NCI-H446 treated with DMSO at 0.1 percent for 48 hours (cell line): ENCODE data around the gene MDFI.
"Not testable (repeated sequence)": the region's sequence is repeated elsewhere in the genome, so short reads cannot be mapped to it uniquely, and the experiment has no call there.

ENCODE experiments used
- DNase-seq: peaks from one replicate; lab custom pipeline; 2025; lab: John Stamatoyannopoulos, UW

Gene MDFI

DNA sequence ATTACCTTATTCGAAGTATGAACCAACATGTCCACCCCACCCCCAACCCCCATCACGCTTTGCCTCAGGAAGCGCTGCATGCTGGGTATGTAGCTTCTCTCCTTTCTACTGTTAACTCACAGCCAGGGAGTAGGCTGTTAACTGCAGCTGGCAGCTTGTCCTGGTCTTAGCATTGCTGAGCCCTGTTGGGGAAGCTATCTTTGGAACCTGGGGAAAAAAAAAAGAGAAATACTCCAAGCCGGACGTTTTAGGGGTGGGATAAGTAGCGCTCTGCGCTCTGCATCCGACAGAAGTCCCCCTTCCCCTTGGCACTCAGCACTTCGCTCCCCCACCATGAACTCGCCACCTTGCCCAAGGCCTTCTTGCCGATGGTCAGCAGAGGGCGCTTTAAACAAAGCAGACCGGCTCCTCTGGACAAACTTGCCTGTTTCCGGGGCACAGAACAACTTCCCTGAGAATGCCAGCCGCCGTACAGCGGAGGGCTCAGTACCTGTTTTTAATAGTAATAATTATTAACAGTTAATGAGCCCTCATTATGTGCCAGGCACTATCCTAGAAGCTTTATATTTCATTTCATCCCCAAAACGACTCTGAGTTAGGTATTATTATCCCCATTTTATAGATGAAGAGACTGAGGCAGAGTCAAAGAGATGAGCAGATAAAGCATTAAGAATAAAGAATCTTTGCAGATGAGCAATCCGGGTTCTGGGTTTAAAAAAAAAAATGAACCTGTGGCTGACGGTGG is 35.2 kb upstream of the MDFI start:
- peak; percentile 46 for DNase-seq

DNA sequence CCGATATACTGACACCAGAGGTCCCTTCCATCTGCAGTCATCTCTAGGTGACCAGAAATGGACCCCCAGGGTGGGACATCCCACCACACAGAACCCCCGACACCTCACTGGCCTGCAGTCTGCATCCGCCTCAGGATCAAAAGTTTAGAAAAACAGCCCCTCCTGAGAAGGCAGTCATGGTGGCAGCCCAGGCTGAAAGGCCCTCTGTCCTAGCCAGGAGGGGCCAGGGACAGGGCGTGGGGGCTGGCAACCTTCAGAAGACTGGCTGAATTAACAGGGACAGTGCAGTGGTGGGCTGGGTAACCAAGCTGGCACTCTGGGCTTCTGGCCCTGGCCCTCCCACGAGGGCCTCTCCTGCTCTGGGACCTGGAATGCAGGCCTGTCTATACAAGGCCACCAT is 34.3 kb upstream of the MDFI start:
- no peak for DNase-seq

DNA sequence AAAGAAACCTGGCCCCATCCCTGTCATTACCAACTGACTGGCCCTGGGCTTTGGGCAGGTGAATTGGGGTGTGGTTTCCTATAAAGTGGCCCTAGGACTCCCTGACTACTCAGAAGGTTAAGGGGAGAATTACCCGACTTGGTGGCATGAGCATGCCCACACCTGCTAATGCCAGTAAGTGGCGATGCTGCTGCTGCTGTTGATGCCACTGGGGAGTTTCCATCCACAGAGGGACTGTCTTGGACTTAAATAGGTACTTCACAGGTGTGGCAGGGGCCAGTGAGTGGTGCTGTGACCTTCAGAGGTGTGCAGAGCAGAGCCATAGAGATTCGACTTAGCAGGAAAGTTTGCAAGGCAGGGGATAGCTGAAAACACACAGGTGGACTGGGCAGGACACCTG is 32.6 kb upstream of the MDFI start:
- no peak for DNase-seq

DNA sequence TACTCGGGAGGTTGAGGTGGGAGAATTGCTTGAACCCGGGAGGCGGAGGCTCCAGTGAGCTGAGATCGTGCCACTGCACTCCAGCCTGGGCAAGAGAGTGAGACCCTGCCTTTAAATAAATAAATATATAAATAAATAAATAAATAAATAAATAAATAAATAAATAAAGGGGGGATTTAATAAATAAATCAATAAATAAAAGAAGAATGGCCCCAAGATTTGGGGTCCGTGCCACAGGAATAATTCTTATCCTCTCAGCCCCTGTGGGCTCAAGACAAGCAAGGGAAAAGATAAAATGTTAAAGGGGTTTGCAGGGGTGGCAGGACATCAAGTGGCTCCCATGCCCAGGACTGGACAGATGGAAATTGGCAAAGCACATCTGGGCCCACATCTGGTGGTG is 31.2 kb upstream of the MDFI start:
- no peak for DNase-seq

DNA sequence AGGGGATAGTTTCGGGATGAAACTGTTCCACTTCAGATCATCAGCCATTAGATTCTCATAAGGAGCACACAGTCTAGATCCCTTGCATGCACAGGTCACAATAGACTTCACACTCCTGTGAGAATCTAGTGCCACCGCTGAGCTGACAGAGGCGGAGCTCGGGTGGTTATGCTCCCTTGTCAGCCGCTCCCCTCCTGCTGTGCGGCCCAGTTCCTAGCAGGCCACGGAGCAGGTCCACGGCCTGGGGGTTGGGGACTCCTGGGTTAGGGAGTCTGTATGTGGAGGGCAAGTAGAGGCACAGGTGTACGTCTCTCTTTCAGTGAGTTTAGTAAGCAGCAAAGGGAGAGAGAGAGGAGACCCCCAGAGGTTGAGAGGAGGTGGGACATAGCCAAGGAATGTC is 30.5 kb upstream of the MDFI start:
- no peak for DNase-seq

DNA sequence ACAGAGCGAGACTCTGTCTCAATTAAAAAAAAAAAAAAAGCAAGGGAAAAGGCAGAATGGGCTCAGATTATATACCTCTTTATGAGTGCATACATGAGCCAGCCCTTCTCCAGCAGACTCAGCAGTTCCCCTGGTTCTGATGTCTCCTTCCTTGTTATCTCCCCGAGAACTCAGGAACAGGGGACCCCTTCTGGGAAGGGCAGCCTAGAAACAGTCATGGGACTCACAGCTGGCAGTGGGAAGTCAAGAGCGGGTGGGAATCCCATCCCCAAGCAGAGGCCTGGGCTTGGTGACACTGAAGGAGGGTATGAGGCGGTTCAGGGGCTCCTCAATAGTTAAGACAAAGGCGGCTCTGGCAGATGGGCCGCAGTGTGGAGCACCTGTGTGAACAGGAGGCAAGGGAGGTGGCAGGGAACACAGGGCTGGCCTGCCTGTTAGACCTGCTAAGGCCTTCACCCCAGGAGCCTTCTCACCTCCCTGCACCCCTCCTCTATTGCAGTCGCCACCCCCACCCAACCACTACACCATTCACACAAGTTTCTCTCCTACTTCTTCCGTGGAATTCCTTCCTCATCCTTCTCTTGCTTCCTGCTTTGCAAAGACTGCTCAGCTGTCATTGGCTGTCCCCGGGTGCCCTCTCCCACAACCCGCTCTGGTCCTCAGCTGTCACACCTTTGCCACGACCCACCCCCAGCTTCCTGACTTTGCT is 29.7 kb upstream of the MDFI start:
- no peak for DNase-seq

DNA sequence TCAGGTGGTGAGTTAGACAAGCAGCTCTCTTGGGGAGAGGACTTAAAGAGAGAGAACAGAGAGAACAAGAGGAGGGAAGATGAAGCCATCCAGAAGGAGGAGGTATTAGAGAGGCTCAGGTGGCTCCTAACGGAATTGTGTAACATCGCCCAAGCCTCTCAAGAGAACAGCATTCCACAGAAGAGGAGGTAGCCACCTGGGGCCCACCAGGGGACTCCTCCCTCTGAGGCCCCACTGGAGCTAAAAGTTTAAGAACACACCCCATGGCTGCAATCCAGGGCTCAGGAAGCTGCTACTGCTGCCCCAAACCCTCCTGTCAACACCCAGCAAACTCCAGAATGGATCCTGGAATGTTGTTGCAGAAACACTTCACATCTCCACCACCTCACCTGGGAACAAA is 23.6 kb upstream of the MDFI start:
- no peak for DNase-seq

DNA sequence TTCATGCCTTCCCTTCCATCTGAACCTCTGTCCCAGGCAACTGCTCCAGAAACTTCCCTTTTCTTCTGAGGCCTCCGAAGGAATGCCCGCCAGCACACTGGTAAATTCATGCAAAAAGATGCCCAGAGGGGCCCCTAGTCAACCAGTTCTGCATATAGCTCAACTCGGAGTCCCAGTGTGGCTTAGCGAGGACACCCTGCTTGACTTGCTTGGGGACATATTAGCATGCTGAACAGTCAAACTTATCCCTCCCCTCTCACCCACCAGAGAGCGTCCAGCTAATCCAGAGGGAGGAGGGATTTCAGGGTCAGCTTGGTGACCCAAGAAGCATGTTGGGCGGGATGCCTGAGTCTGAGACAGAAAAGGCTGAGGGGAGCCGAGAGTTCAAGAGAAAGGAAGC is 23.0 kb upstream of the MDFI start:
- no peak for DNase-seq

DNA sequence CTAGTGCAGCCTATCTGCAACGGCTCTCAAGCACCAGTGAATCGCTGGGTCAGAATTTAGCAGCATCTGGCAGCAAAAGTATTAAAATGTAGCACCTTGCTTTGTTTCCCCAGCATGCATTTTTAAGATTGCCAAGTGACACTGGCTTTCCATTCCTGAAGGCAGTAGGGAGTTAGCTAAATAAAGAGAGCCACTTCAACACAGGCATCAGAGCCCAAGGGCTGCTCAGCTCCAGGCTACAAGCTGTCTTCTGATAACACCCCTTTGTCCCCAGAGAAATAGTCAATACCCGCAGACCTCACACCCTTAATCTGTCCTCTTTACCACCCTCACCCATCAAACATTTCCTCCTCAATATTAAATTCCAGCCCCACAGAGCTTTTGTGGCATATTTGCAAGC is 19.7 kb upstream of the MDFI start:
- DNase-seq: no peak

DNA sequence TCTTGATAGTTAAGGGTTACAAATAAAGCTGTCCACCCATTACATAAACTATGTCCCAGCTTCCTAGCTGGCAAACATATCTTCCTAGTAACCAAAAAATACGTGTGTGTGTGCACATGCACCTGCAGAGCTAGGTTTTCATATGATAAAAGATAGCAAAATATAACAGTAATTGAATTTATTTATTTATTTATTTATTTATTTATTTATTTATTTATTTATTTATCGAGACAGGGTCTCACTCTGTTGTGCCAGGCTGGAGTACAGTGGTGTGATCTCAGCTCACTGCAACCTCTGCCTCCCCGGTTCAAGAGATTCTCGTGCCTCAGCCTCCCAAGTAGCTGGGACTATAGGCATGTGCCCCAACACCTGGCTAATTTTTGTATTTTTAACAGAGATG is 19.1 kb upstream of the MDFI start:
- DNase-seq: not testable (repeated sequence)

DNA sequence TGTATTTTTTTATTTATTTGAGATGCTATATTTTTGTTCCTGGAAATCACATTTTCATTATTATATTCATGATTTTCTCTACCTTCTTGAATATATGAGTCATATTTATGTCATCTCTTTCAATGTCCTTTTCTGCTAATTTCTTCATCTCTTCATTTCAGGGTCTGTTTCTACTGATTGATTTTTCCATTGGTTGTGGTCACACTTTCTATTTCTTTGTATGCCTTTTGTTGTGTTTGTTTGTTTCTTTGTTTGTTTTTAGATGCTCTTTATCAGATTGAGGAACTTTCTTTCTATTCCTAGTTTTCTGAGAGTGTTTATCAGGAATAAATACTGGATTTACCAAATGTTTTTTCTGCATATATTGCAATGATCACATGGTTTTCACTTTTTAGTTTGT is 16.9 kb upstream of the MDFI start:
- DNase-seq: no peak

DNA sequence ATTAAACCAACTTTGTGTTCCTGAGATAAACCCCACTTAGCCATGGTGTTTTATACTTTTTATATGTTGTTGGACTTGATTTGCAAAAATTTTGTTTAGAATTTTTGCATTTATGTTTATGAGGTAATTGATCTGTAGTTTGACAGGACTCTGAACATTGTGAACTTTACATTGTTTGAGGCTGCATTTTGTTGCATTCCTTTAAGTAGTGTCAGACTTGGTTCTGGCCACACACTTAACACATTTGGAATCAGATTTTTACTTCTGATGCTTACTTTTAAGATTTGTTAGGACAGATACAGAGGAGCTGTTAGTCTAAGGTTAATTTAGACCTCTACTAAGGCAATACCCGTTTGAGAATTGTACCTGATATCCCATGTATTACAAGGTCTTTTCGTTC is 16.5 kb upstream of the MDFI start:
- DNase-seq: no peak

DNA sequence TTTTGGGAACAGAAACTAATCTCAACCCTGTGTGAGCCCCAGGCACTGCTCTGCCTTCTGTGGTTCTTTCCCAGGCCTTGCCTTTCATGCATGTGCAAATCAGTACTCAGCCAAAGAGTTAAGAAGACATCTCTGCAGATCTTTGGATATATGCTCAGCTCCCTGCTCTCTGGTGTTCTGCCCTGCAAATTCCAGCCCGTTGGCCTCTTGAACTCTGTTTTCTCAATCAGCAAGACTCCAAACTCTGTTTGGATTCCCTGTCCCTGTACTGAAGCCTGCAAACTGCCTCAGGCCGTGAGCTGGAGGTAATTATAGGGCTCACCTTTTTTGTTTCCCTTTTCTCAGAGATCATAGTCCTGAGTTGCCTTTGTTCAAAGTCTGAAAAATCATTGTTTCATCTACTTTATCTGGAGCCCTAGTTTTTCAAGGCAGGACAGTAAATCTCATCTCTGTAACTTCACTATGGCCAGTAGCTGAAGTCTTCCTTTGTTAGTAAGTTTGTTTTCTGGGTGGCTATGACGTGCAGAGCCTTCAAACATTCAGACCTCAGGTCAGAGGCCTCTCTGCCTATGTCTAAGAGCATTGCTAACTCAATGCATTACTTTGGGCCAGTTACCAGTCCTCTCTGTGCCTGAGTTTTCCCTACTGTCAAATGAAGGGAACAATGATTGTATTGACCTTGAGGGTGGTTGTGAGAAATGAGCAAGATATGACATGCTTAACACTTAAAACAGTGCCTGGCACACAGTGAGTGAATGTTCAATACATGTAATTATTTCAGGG is 15.9 kb upstream of the MDFI start:
- DNase-seq: no peak

DNA sequence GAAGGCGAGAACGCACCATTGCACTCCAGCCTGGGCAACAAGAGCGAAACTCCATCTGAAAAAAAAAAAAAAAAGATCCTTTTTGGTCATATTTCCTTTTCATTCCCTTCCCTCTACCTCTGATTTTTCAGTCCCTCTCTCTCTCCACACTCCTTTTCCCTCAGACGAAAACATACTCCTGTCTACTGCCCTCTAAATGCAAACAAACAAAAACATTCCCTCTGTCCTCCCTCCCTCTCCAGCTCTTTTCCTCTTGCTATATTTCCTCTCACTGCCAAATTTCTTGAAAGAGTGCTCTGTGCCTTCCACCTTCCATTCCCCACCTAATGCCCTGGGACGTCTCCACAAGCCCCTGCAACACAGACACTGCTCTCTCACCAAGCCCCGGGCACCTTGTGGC is 14.9 kb upstream of the MDFI start:
- DNase-seq: no peak

DNA sequence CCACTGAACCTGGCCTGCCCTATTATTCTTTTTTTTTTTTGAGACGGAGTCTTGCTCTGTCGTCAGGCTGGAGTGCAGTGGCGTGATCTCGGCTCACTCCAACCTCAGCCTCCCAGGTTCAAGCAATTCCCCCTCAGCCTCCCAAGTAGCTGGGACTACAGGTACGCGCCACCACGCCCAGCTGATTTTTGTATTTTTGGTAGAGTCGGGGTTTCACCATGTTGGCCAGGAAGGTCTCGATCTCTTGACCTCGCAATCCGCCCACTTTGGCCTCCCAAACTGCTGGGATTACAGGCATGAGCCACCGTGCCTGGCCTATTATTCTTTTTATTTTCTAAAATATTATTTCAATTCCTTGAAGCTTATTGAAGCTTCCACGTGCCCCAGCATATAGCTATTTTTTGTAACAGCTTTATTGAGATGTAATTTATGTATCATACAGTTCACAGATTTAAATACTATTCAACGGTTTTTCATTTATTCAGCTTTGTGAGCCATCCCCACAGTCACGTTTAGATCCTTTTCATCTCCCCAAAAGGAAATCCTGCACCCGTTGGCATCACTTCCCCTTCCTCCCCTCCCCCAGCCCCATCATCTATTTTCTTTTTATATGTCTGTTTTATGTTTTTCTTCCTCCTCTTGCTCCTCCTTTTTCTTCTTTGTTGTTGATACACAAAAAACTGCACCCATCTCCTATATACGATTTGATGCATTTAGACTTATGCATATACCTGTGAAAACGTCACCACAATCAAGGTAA is 13.5 kb upstream of the MDFI start:
- no peak for DNase-seq

DNA sequence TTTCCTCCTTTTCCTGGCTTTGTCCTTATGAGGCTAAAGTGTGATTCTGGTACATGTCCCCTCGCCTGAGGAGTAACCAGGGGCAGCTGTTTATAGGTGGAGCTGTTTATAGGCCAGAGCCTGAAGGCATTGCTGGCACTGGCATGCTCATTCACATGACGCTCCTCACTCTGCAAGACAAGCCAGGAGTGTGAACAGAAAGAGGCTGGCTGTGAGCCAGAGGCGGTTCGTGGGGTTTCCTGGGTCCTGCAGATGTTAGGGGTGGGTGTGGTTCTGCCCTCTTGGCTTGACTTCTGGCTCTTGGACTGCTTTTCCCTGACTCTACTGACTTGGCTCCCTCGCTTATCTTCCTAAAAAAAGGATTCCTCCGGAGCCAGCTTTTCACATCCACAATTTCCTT is 12.8 kb upstream of the MDFI start:
- DNase-seq: peak; percentile 41

DNA sequence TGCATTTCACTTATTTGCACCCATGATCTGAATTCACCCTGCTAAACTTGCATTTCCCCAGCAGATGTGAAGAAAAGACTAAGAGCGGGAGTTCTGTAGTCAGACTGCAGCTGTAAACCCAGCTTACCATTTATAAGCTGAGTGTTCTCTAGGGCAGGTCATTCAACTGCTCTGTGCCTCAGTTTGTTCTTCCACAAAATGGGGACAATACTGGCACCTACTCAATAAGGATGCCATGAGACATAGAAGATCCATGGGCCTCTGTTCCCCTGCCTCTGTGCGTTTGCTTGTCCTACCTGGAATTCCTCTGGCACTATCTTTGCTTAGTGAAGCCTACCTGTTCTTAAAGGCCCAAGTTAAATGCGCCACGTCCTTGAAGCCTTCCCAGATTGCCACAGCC is 12.2 kb upstream of the MDFI start:
- no peak for DNase-seq

DNA sequence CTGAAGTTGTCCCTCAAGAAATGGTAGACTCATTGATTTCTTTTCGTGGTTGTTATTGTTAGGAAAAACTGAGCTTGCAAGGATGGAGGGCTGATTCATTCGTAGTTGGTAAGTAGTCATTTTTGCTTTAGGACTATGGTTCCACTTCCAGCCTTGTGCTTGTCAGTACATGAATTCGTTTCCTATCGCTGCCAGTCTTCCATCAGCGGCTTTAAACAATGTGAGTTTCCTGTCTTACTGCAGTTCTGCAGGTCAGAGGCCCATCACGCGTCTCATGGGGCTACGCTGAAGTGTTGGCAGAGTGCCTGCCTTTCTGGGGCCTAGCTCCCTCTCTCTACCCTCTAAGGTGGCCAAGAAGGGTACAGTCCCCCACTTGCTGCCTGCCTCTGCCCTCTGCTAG is 11.4 kb upstream of the MDFI start:
- DNase-seq: no peak

DNA sequence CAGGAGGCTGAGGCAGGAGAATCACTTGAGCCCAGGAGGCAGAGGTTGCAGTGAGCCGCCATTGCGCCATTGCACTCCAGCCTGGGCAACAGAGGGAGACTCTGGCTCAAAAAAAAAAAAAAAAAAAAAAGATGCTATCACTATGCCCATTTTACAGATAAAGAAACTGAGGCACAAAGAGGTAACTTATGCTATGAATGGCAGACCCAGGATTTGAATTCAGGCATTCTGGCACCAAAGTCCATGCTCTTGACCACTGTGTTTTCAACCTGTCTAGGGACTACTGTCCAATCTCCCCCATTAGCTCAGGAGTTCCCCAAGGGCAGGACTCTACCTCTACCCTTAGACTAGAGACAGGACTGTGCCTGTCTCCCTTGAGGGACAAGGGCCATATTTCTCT is 9.1 kb upstream of the MDFI start:
- no peak for DNase-seq

DNA sequence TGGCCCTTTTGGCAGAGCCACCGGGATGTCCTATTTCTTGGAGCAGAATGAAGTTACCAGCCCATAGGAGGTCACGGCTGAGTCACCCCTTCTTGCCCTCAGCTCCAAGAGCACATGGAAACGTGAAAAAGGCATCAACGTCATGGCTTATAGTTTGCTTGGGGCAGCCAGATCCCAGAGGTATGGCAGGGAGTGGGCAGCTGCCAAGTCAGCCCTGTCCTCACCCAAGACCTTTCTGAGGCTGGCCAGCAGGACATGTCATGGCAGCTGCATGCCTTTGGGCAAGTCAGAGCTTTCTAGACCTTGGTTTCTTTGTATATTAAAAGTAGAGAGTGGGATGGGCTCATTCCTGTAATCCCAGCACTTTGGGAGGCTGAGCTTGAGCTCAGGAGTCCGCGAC is 8.2 kb upstream of the MDFI start:
- no peak for DNase-seq

DNA sequence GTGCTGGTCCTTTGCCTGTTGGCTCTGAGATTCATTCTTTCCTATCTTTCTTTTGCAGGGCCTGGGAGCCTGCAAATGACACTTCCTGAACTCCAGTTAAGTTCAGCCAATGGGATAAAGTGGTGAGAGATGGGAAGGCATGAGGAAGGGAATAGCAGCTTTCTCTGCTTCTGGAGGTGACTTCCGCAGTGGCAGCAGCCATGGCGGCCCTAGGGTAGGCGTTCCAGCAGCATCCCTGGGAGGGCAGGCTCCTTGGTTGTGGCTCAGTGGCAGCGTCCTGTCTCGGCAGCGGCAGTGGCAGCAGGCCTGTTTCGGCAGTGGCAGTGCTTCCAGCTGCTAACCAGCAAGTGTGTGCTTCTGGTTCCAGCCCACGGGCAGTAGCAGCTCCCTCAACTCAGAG is 7.3 kb upstream of the MDFI start:
- DNase-seq: no peak

DNA sequence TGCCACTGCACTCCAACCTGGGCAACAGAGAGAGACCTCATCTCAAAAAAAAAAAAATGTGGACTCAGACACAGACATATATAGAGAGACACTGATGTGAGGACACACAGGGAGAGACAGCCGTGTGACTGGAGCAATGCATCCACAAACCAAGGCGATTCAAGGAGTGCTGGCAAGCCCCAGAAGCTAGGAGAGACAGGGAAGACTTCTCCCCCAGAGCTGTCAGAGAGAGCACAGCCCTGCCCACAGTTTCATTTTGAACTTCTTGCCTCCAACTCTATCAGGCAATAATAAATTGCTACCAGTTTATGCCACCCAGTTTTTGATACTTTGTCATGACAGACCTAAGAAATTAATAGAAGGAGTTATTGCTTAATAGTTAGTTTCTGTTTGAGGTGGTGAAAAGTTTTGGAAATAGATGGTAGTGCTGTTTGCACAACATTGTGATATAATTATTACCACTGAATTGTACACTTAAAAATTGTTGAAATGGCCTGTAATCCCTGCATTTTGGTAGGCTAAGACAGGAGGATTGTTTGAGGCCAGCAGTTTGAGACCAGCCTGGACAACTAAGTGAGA is 5.1 kb upstream of the MDFI start:
- no peak for DNase-seq
